Measurements from ENCODE around the gene CLOCK. TPM values are rescaled to one million over a fixed set of nuclear protein-coding genes. Genes with fewer than 3 reads are reported as not detected.

Gene CLOCK
- total RNA-seq, 4 donors from 2014 or later, result 21.9 to 60.7 (median 34.2) TPM

DNA sequence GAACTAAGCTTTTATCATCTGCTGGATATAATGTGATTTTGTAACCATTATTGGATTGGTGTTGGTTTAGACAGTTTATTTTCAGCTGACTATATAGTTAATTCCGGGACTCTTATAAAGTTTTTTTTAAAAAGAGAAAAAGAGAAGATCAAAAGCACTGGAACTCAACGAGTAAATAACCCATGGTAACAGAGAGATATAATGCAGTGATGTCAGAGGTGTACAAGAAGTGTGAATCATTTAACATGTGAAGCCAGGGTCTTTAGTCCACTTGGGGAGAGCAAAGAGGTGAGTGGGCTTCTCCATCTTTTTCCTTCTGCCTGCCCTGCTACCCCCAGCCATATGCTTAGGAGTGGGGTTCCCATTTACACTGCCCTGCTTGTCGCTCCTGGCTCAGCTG, 147.7 kb downstream of the CLOCK start:
- Histone ChIP-seq H3K4me1 (peaks cover 32 to 39% of the 10 kb centered on the region in 2 donors), H3K4me3 (peak overlapping the region in 2 of 4 donors; percentile 5 to 95), H3K27me3 (no peaks in the 10 kb centered on the region), H3K9me3 (no peaks in the 10 kb centered on the region), H3K27ac (peak overlapping the region in 3 of 4 donors; percentile 83 to 96 (median 88)), H3K36me3 (no peaks in the 10 kb centered on the region)
- in situ Hi-C loops (cut with MboI; ENCODE audit: low sequenced_read_pairs in 4 of 4) (loop anchor here in 1 of 4 donors (10.0 kb wide), 2 partner anchors 54 to 146 kb away; partner anchors contain the start of genes CLOCK and SRD5A3), intact Hi-C loops (cut with DNase I; ENCODE audit: low total_unique reads) (loop anchor here (5.0 kb wide), 2 partner anchors 453 to 468 kb away; partner anchors contain the start of gene EXOC1)
- no peak for DNase-seq
- no peak for ATAC-seq
- no peak for TF ChIP-seq POLR2A (IDR thresholded peaks at IDR 0.05)
- TF ChIP-seq, protein P1, sequence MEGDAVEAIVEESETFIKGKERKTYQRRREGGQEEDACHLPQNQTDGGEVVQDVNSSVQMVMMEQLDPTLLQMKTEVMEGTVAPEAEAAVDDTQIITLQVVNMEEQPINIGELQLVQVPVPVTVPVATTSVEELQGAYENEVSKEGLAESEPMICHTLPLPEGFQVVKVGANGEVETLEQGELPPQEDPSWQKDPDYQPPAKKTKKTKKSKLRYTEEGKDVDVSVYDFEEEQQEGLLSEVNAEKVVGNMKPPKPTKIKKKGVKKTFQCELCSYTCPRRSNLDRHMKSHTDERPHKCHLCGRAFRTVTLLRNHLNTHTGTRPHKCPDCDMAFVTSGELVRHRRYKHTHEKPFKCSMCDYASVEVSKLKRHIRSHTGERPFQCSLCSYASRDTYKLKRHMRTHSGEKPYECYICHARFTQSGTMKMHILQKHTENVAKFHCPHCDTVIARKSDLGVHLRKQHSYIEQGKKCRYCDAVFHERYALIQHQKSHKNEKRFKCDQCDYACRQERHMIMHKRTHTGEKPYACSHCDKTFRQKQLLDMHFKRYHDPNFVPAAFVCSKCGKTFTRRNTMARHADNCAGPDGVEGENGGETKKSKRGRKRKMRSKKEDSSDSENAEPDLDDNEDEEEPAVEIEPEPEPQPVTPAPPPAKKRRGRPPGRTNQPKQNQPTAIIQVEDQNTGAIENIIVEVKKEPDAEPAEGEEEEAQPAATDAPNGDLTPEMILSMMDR (IDR thresholded peaks at IDR 0.05 in 4 of 5, conservative IDR thresholded peaks at IDR 0.05 in 1 of 5), result no peak

- in situ Hi-C loops (cut with MboI; ENCODE audit: low sequenced_read_pairs in 4 of 4) (loop anchor here in 1 of 4 donors (10.0 kb wide), 2 partner anchors 54 to 146 kb away; partner anchors contain the start of genes CLOCK and SRD5A3), intact Hi-C loops (cut with DNase I; ENCODE audit: low total_unique reads) (loop anchor here (5.0 kb wide), 2 partner anchors 454 to 469 kb away; partner anchors contain the start of gene EXOC1)
- no peak for DNase-seq
- Histone ChIP-seq H3K4me3 (peak overlapping the region; percentile 72 to 95 (median 77)), H3K4me1 (peaks cover 32 to 39% of the 10 kb centered on the region in 2 donors), H3K36me3 (no peaks in the 10 kb centered on the region), H3K9me3 (no peaks in the 10 kb centered on the region), H3K27ac (peak overlapping the region; percentile 83 to 96 (median 91)), H3K27me3 (no peaks in the 10 kb centered on the region)
- no peak for TF ChIP-seq POLR2A (IDR thresholded peaks at IDR 0.05)
- TF ChIP-seq, protein P1 (IDR thresholded peaks at IDR 0.05 in 4 of 5, conservative IDR thresholded peaks at IDR 0.05 in 1 of 5), result no peak
- no peak for ATAC-seq
Observed at GRCh38 chr4:55398461-55398860, 148.2 kb downstream of the CLOCK start.

- no peak for DNase-seq
- H3K9me3 ChIP-seq, result no peaks in the 10 kb centered on the region
- TF ChIP-seq, protein P1 (IDR thresholded peaks at IDR 0.05 in 4 of 5, conservative IDR thresholded peaks at IDR 0.05 in 1 of 5), result no peak
- TF ChIP-seq POLR2A (IDR thresholded peaks at IDR 0.05), result peak in 1 of 2 donors; percentile 22
- H3K27ac ChIP-seq, result peak overlapping the region; percentile 83 to 96 (median 91)
- peak; percentile 28 to 32 for ATAC-seq
- no peaks in the 10 kb centered on the region for H3K27me3 ChIP-seq
- in situ Hi-C loops (cut with MboI; ENCODE audit: low sequenced_read_pairs in 4 of 4), result loop anchor here in 1 of 4 donors (10.0 kb wide), 2 partner anchors 53 to 147 kb away; partner anchors contain the start of genes CLOCK and SRD5A3
- H3K36me3 ChIP-seq, result no peaks in the 10 kb centered on the region
- intact Hi-C loops (cut with DNase I; ENCODE audit: low total_unique reads), result loop anchor here (5.0 kb wide), 2 partner anchors 455 to 470 kb away; partner anchors contain the start of gene EXOC1
- peak overlapping the region; percentile 72 to 95 (median 77) for H3K4me3 ChIP-seq
- peaks cover 32 to 39% of the 10 kb centered on the region in 2 donors for H3K4me1 ChIP-seq
Observed at GRCh38 chr4:55397520-55398321, 149.0 kb downstream of the CLOCK start.

DNA sequence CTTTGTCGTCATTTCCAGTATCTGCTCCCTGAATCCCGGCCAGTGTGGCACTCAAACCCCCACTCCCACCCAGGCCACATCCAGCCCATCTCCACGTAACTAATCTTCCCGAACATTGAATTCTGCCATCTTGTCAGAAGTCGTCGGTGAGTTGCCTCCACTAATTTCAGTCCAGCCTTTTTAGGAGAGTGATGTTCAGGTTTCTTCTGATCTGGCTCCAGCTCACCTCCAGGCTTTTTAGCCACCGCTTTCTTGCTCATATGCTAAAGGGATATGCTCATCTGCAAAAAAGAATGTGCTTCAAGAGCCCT, 149.6 kb downstream of the CLOCK start:
- ATAC-seq (no peak), DNase-seq (no peak)
- TF ChIP-seq, protein P1 (IDR thresholded peaks at IDR 0.05 in 4 of 5, conservative IDR thresholded peaks at IDR 0.05 in 1 of 5), result no peak
- no peak for TF ChIP-seq POLR2A (IDR thresholded peaks at IDR 0.05)
- H3K36me3 ChIP-seq, result no peaks in the 10 kb centered on the region
- no peaks in the 10 kb centered on the region for H3K27me3 ChIP-seq
- H3K27ac ChIP-seq, result peak overlapping the region; percentile 83 to 96 (median 91)
- H3K4me3 ChIP-seq, result peak overlapping the region; percentile 72 to 95 (median 77)
- intact Hi-C loops (cut with DNase I; ENCODE audit: low total_unique reads), result loop anchor here (5.0 kb wide), 2 partner anchors 455 to 470 kb away; partner anchors contain the start of gene EXOC1
- no peaks in the 10 kb centered on the region for H3K9me3 ChIP-seq
- H3K4me1 ChIP-seq, result peaks cover 32 to 39% of the 10 kb centered on the region in 2 donors
- in situ Hi-C loops (cut with MboI; ENCODE audit: low sequenced_read_pairs in 4 of 4), result loop anchor here in 1 of 4 donors (10.0 kb wide), 2 partner anchors 52 to 148 kb away; partner anchors contain the start of genes CLOCK and SRD5A3
